T-helper 1 cell treated with Interleukin-12 subunit alpha and Interleukin-12 subunit beta and Interleukin-4 antibody, amounts not matched to agents 30 ng/mL and 1 ng/mL, for 36 hours (primary cell): ENCODE measurements around the gene SIM2. TPM values are rescaled to one million over a fixed set of nuclear protein-coding genes. Genes with fewer than 3 reads are reported as not detected.

ENCODE experiments used
- intact Hi-C: fragments of 100-400 bp; cut with micrococcal nuclease; formaldehyde crosslinking; loops from one replicate; pipeline ENCODE4 v1.15.1; 2024
- total RNA-seq: library from RNA; stranded (reverse); gene quantifications from 2 replicates; pipeline ENCODE4 v1.2.3, GENCODE V29; 2022

SIM2 gene
- total RNA-seq, 1 donor from 2014 or later = 0.22 TPM

DNA sequence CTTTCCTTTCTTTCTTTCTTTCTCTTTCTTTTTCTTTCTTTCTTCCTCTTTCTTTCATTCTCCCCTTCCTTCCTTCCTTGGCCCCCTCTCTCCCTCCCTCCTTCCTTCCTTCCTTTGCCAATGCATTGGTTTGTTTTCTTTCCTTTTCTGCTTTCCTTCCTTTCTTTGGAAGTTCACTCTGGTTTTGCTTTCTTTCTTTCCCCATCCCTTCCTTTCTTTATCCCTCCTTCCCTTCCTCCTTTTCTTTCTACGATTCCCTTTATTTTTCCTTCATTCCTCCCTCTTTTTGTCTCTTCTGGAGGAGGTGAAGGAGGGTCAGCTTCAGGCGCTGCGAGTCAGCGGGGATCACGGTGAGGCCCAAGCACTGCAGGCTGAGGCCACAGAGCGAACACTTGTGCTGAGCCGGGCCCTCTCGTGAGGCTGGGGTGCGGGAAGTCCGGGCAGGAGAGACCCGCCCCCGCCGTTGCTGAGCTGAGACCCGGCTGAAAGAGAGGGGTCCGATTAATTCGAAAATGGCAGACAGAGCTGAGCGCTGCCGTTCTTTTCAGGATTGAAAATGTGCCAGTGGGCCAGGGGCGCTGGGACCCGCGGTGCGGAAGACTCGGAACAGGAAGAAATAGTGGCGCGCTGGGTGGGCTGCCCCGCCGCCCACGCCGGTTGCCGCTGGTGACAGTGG is 1.5 kb downstream of the SIM2 start:
- intact Hi-C loops = no loop called here

- intact Hi-C loops = no loop called here
Observed at GRCh38 chr21:36700971-36701755, 2.2 kb downstream of the SIM2 start.

- intact Hi-C loops = no loop called here
Observed at GRCh38 chr21:36701756-36702621, 3.1 kb downstream of the SIM2 start.

- intact Hi-C loops = no loop called here
Observed at GRCh38 chr21:36702622-36702968, 3.7 kb downstream of the SIM2 start.

GRCh38 chr21:36703123-36703522 is 4.2 kb downstream of the SIM2 start:
- intact Hi-C loops = no loop called here

GRCh38 chr21:36703626-36704280 is 4.8 kb downstream of the SIM2 start:
- intact Hi-C loops = no loop called here

DNA sequence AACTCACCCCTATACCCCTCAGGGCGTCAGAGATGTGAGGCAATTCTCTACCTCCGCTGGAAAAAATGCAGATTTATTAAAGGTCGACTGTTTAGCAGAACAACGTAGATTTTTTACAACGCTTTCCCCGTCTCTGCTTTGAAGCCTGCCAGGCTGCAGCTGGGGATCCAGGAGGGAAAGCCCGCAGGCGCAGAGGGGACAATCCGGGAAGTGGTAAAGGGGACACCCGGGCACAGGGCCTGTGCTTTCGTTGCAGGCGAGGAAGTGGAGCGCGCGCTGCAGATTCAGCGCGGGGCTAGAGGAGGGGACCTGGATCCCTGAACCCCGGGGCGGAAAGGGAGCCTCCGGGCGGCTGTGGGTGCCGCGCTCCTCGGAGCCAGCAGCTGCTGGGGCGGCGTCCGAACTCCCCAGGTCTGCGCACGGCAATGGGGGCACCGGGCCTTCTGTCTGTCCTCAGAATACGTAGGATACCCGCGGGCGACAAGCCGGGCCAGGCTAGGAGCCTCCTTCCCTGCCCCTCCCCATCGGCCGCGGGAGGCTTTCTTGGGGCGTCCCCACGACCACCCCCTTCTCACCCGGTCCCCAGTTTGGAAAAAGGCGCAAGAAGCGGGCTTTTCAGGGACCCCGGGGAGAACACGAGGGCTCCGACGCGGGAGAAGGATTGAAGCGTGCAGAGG is 5.5 kb downstream of the SIM2 start:
- intact Hi-C loops = no loop called here

DNA sequence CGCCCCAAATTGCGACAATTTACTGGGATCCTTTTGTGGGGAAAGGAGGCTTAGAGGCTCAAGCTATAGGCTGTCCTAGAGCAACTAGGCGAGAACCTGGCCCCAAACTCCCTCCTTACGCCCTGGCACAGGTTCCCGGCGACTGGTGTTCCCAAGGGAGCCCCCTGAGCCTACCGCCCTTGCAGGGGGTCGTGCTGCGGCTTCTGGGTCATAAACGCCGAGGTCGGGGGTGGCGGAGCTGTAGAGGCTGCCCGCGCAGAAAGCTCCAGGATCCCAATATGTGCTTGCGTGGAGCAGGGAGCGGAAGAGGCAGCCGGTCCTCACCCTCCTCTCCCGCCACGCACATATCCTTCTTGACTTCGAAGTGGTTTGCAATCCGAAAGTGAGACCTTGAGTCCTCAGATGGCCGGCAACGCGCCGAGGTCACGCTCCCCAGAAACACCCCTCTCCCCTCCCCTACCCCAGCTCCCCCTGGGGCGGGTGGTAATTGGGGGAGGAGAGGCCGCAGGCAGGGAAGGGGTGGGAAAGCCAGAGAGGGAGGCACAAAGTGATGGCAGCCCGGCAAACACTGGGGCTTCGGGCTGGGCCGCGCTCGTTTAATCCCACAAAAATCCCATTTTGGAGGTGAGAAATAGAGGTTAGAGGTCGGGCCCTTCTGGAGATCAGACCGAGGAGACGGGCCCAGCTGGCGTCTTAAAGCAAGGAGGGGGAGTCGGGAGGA is 6.2 kb downstream of the SIM2 start:
- intact Hi-C loops = no loop called here

DNA sequence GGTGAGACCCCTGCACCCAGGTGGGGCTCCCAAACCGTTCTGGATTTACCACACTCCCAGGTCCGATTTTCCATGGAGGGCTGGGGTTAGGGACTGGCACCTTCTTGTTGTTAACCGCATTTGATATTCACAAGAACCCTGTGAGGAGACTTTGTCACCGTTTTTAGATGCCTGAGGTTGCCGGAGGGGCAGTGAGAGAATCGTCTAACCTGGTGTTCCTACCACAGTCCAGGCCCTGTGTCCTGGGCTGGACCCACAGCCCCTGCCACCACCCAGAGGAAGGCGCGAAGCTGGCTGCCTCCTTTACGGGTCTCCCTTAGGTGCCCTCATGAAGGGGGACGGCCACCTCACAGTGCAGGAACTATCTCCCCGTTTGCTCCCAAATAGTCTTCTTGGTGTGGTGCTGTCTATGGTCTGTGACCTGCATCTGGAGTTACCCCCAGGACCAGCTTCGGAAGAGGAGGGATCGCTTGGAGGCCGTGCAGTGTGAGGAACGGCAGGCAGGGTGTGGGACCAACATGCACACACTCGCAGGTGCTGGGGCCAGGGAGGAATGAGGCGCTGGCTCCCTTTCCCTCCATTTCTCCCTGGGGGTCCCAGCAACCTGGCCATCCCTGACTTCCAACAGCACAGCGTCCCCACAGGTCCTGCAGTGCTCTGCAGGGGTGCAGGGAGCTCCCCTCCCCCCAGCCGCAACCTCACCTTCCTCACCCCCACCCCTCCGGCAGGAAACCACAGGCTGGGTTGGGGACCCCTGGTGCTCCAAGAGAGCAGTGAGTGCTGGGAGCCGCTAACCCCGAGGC is 7.0 kb downstream of the SIM2 start:
- intact Hi-C loops = no loop called here

DNA sequence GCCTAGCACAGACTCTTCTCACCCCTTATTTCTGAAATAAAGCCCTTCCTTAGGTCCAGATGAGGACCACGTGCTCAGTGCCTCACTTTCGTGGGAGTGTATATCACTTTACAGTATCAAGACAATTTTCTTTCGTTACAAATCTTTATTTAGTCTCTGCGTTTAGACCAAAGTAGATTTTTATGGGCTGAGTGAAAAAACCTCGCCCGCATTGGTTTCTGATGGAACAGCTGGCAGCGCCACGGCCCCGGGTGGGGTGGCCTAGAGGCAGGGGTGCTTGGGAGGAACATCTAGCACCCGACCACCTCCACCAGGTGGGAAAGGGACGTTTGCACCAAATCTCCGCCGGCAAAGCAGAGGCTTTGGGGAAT is 7.6 kb downstream of the SIM2 start:
- intact Hi-C loops = no loop called here

DNA sequence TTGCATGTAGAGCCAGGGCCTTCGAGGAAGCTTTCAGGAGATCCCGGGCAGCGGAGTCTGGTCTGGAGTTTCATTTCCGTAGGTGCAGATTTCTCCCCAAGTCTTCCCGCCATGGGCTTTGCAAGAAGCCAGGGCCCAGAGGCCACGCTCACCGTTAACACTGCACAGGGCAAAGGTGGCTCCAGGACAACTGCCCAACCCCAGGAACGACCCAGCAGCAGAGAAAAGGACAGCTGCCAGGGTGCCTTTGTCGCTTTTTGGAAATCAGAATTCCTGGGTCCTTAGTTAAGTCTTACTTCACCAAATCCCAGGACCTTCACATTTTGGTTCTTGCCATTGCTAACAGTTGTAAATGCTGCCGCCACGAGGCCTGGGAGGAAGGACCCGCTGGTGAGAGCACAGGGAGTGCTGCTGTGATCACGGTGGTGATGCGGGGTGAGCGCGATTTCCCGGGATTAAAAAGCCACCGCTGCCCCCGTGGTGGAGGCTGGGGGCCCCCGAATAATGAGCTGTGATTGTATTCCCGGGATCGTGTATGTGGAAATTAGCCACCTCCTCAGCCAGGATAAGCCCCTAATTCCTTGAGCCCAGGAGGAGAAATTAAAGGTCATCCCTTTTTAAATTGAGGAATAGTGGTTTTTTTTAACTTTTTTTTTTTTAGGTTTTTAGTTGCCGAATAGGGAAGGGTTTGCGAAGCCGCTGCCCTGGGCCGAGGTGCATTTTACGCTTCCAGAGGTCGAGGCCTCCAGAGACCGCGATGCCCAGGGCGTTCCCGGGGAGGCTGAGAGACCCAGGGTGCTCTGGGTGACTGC is 8.2 kb downstream of the SIM2 start:
- intact Hi-C loops = no loop called here

DNA sequence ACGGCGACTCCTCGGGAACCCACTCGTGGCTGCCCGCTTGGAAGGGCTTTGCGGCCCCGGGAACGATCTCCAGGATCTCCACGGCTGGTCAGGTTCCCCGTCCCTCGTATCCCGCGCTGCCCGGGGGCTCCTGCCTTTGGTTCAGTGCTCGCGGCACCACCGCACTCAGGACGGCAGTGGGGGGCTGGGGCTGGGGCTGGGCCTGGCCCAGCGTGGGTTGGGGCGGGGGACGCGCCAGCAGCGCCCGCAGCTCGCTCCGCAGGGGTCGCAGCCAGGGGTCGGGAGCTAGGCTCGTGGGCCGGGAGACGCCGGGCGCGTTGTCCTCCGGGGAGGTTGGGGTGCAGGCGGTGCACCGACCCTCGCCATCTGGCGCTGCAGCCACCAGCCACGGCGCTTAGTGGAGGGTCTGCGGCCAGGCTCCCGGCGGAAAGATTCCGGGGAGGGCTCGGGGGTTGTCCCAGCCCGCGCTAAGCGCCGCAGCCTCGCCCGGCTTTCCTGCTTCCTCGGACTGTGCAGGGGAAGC is 8.9 kb downstream of the SIM2 start:
- intact Hi-C loops = no loop called here

DNA sequence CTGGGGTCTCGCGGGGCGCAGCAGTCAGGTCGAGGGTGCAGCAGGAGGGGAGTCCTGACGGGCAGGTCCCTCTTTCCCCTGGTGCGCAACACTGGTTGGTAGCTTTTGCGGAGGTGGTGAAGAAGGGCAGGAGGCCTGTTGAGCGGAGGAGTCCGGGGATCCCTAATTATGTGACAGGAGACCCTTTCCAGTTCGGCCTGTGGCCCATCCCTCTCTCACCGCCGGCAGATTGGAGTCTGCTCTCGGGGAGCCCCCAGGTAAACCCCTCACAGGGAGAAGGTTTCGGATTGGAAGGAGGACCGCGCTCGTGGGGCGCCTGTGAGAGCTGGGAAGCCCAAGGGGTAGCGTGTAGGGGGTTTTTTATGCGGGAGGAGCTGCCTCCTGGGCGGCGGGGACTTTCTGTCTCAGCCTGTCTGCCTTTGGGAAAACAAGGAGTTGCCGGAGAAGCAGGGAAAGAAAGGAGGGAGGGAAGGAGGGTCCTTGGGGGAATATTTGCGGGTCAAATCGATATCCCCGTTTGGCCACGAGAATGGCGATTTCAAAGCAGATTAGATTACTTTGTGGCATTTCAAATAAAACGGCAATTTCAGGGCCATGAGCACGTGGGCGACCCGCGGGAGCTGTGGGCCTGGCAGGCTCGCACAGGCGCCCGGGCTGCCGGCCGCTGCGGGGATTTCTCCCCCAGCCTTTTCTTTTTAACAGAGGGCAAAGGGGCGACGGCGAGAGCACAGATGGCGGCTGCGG is 9.5 kb downstream of the SIM2 start:
- intact Hi-C loops = no loop called here

DNA sequence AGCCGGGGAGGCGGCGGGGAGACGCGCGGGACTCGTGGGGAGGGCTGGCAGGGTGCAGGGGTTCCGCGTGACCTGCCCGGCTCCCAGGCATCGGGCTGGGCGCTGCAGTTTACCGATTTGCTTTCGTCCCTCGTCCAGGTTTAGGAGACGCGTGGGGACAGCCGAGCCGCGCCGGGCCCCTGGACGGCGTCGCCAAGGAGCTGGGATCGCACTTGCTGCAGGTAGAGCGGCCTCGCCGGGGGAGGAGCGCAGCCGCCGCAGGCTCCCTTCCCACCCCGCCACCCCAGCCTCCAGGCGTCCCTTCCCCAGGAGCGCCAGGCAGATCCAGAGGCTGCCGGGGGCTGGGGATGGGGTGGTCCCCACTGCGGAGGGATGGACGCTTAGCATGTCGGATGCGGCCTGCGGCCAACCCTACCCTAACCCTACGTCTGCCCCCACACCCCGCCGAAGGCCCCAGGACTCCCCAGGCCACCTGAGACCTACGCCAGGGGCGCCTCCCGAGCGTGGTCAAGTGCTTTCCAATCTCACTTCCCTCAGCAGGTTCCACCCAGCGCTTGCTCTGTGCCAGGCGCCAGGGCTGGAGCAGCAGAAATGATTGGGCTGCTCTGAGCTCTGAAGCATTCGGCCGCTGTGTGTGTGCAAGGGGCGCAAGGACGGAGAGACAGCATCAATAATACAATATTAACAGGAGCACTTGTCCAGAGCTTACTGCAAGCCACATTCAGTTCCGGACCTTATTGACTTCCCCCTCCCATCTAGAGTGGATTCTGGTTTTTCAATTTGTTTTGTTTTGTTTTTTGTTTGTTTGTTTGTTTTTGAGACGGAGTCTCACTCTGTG is 10.3 kb downstream of the SIM2 start:
- intact Hi-C loops = no loop called here

DNA sequence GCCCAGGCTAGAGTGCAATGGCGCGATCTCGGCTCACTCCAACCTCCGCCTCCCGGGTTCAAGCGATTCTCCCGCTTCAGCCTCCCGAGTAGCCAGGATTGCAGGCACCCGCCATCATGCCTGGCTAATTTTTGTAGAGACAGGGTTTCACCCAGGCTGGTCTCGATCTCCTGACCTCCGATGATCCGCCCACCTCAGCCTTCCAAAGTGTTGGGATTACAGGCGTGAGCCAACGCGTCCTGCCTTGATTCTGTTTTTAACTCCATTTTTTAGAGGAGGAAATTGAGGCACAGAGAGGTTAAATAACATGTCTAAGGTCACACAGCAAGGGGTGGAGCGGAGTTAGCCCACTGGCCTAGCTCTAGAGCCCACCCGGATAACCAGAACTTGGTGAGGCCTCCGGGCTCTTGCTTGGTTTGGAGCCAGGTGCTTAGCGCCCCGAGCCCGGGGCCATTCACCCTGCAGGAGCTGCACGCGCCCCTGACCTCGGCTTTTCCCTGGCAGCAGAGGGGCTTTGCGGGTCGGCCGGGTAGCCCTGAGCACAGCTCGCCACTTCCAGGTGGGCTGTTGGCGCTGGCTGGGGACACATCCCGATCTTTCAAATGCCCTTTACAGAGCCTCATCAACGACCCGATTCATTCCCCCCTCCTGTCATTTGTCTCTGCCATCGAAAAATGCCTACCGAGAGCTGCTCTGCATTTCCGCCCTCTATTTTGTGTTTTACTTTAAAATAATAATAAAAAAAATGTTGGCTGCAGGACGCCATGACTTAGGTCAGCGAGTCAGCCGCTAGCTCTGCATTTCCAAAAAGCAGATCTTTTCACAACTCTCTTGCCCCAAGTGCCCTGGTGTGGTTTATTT is 11.2 kb downstream of the SIM2 start:
- intact Hi-C loops = loop anchor here (2.0 to 10.0 kb wide), 2 partner anchors 19 to 215 kb away; no protein-coding TSS in a partner anchor

- intact Hi-C loops = loop anchor here (2.0 to 10.0 kb wide), 2 partner anchors 20 to 214 kb away; no protein-coding TSS in a partner anchor
Observed at GRCh38 chr21:36710729-36711048, 11.8 kb downstream of the SIM2 start.
